Measurements from ENCODE around the gene PYGO2.
"Not testable (repeated sequence)": the region's sequence is repeated elsewhere in the genome, so short reads cannot be mapped to it uniquely, and the experiment has no call there.

The PYGO2 gene

DNA sequence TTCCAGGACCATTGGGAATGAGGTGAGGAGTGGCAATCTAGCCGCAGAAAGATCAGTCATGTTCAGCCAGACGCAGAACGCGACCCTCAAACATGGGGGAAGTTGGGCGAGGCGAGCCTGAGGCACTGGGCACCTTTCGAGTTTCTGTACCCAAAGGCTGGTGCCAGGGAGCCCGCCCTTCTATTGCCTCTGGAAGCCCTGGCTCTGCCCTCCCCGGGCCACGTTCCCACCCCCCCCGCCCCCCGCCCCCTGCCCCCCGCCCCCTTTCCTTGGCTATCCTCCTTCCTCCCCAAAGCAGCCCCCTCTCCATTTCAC lies 38.8 kb upstream of the PYGO2 start:
- DNase-seq (ENCODE audit: low read depth): no peak

DNA sequence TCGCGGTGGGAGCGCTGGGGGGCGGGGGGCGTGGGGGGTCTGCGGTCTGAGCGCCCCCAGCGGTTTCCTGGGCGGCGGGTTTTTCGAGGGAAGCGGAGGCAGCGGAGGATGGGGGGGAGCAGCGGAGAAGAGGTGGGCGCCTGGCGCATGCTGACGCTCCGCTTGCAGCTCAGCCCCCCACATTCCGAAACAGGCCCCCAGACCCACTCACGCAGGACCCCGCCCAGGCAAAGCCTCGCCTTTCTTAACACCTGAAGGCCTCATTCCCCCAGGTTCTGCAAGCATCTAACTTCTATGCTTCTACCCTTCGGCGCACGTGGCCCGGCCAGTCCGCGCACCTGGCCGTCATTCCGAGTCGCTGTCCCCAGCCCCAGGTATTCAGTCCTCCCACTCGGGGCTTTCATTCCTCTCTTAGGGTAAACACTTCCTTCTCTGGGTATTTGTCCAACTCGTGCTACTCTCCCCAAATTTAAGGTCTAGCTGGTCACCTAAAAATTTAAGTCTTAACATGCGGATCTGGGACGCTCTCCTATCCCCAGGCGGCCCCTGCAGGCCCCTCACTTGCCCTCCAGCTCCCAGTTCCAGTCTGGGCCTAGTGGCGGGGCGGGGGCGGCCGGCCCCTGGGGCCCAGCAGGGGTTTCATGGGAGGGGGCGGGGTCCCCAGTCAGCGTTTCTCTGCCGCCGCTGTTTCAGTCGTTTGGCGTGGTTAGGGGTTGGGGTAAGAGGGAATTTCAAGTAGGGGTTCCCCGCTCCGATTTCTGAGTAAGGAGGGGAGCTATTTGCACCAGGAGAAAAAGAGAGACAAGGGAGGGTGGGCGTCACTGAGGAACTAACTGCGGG lies 38.2 kb upstream of the PYGO2 start:
- no peak for DNase-seq (ENCODE audit: low read depth)

DNA sequence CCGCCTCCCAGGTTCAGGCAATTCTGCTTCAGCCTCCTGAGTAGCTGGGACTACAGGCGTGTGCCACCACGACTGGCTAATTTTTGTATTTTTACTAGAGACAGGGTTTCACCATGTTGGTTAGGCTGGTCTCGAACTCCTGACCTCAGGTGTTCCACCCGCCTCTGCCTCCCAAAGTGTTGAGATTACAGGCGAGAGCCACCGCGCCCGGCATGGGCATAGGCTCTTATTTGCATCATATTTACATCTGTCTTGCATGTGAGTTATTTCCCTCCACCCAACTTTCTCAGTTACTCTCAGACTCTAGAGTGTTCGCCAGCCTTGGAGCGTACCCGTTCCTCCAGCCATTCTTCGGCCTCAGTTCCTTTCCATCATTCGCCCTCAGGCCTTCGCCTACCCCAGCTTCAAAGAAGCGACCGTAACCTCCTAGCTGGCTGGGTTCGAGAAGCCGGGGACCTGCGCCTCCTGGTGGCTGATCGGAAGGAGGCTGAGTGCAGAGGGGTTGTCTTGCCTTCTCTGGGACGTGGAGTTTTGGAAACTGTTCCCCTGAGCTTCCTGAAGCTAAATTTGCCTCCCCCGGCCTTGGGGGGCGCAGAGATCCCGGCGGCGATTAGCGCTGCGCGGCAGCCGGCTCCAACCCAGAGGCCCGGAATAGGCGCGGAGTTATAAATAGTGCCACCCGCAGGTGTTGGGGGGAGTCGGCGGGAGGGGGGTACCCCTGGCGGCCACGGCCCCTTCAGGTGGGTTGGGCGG lies 37.4 kb upstream of the PYGO2 start:
- DNase-seq (ENCODE audit: low read depth): peak; percentile 52

DNA sequence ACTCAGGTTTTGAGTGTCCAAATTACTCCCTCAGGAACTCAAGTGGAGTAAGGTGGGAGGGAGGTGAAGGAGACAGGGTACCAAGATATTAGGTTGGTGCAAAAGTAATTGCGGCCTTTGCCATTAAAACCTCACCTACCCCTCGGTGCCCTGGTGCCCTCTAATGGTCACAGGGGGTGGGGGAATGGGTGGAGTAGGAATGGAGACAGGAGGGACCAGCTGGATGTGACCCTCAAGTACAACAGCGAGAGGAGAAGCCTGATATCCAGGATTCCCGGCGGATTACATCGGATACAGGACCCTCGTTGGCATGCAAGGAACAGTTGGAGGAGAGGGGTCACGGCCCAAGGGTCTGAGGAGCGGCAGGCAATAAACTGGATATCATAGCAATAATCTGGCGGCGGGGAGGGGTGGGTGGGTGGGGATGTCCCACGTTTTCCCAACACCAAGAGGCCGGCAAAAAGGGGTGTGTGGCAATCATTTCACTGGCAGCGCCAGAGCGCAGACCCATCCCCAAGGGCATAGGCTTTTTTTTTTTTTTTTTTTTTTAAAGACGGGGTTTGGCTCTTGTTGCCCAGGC lies 36.7 kb upstream of the PYGO2 start:
- no peak for DNase-seq (ENCODE audit: low read depth)

DNA sequence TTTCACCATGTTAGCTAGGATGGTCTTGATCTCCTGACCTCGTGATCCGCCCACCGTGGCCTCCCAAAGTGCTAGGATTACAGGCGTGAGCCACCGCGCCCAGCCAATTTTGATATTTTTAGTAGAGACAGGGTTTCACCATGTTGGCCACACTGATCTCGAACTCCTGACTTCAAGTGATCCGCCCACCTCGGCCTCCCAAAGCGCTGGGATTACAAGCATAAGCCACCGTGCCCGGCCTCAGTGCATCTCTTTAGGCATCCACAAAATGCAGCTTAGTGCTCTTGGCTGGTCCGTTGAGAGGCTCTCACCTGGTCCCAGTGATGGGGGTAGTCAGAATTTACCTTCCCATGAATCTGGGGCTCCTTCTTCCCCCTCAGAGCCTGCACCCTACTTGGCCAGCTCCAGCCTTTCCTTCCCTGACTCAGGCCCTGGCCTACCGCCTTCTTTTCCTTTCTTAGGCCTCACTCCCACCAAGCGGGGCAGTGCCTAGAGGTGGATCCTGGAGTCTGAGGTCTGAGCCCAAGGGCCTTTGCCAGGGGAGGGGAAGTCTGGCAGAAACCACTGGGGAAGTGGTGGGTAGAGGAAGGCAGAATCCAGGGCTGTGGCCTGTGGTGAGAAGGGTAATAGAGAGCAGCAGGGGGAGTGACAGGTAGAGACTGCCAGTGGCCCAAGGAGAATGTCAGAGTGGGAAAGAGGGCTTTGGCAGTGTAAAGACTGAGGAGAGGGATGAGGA lies 35.6 kb upstream of the PYGO2 start:
- no peak for DNase-seq (ENCODE audit: low read depth)

DNA sequence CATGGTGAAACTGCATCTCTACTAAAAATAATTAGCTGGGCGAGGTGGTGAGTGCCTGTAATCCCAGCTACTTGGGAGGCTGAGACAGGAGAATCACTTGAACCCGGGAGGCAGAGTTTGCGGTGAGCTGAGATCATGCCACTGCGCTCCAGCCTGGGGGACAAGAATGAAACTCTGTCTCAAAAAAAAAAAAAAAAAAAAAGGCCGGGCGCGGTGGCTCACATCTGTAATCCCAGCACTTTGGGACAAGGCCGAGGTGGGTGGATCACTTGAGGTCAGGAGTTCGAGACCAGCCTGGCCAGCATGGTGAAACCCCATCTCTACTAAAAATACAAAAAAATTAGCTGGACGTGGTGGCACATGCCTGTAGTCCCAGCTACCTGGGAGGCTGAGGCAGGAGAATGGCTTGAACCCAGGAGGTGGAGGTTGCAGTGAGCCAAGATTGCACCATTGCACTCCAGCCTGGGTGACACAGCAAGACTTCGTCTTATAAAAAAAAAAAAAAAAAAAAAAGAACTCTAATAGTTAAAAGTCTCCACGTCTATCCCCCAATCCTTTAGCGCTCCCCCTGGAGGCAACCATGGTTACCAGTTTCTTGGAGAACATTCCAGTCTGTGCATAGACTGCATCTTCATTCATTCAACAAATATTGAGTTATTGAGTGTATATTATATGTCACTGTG lies 33.9 kb upstream of the PYGO2 start:
- DNase-seq (ENCODE audit: low read depth): not testable (repeated sequence)

DNA sequence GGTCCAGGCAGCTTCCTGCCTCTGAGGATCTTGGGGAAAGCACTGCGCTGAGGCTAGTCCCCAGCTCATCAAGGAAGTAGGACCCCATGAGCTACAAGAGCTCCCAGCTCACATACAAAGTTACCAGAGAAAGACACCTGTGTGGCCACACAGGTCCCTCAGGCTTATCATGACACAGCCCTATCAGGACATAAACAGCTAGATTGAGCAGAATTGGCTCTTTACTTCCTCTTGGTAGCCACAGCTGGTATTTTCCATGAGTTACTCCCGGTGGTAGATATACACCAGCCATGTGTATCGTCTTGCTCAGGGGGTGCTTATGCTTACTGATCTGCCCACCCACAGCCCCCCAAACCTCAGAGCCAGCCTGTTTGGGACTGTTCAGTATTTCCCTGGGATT lies 33.0 kb upstream of the PYGO2 start:
- DNase-seq (ENCODE audit: low read depth): no peak

DNA sequence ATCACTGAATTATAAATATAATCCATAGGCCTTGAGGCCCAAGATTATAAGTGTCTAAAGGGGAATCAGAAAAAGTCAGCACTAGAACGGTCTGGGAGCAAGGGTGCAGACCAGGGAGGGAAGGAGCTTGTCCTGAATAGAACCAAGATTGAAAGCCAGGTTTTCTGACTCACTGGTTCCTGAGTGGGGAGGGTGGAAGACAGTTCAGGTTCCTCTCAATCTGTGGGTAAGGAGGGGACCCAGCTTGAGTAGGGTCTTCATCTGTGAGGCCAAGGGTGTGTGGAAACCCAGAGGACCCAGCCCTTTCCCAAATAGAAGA lies 32.6 kb upstream of the PYGO2 start:
- no peak for DNase-seq (ENCODE audit: low read depth)

DNA sequence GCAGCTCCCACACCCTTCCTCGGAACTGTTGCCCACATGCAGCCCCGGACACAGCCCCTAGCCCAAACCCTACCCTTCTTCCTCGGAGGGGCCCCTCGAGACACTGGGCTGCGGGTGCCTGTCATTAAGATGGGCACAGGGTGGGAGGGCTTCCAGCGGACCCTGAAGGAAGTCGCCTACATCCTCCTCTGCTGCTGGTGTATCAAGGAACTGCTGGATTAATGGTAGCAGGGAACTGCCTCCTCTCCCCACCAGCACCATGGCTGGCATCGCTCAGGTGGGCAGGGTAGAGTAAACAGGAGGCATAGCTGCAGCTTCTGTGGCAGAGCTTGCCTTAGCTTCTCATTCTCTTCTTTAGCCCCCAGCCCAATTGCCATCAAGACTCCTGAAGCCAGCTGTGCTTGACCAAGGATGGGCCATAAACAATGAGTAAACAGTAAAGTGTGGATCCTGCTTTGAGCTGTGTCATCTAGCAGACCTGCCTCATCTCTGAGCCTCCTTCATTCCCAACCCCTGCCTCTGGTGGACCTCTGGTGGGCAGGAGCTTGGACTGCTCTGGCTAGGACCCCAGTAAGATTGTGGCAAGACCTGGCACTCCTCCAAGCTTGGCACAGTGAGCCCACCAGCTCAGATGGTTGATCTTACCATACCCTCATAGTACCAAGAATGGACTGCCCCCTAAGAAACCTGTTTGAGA lies 32.1 kb upstream of the PYGO2 start, which contains the start of gene LENEP:
TSS of gene LENEP (plus strand) at position 15 of the 697 bp plus-strand sequence. CDS start at position 37, 22 bp downstream.
- no peak for DNase-seq (ENCODE audit: low read depth)

DNA sequence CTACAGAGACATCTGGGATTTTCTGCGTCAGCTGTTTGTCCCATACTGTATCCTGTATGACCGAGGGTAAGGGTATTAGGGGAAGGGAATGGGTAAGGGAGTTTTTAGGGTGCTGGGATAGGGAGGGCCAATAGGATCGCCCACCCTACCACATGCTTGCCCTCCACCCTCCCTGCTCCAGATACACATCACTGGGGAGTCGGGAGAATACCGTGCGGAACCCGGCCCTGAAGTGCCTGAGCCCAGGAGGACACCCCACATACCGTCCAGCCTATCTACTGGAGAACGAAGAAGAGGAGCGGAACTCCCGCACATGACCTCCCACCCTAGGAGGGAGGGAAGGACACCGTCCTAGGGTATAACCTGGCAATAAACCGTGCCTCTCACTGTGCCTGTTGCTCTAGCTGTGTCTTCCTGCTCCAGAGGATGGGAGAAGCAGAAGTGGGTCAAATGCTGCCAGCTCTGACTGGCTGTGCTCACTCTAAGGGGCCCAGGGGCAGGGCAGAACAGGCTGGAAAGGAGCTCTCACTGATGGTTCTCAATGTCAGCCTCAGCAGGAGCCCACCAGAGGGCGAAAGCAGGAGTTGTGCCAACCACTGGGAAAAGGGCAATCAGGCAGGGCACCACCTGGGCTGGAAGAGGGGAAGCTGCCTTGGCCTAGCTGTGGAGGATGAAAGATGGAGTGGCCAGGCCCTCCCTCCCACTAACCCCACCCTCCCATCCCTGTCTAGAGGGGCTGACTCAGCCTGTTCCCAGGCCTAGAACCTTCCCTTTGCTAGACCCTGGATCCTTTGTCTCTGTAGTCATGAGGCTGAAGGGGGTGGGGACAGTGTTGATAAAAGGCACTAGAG lies 31.4 kb upstream of the PYGO2 start:
- DNase-seq (ENCODE audit: low read depth): no peak

DNA sequence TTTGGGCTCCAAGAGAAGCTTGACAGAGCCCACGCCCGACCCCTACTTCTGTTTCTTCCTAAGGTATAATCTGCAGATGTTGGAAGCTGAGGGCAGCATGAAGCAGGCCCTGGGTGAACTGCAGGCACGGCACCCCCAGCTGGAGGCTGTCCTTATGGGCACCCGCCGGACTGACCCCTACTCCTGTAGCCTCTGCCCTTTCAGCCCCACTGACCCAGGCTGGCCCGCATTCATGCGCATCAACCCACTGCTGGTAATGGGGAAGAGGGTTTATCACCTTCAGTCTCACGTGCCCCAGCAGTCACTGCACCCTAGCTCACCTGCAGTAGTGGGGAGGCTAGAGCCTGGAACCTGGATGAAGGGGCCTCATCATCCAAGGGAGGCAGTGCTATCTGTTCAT lies 28.7 kb upstream of the PYGO2 start:
- no peak for DNase-seq (ENCODE audit: low read depth)

DNA sequence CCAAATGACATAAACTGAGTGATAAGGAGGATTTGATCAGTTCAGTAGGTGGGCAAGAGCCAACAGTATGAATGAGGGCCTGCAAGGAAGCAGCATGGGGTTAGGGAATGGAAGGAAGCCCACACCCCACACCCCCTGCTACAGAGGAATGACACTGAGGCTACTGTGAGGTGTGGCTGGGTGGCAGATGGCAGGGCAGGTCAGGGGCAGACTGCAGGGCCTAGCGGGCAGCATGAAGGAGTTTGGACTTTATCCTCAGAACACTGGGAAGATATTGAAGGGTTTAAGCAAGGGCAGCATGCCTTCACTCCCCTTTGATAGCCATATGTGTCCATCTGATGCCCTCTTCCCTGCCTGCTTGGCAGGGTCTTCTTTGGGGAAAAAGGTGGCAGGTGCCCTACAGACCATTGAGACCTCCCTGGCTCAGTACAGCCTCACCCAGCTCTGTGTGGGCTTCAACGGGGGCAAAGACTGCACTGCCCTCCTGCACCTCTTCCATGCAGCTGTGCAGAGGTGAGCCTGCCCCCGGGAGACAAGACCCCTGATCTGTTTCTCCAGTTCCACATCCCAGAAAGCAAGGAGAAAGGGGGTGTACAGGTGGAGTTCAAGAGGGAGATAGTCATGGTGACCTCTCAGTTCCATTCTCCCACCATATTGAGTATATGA lies 27.7 kb upstream of the PYGO2 start:
- no peak for DNase-seq (ENCODE audit: low read depth)

DNA sequence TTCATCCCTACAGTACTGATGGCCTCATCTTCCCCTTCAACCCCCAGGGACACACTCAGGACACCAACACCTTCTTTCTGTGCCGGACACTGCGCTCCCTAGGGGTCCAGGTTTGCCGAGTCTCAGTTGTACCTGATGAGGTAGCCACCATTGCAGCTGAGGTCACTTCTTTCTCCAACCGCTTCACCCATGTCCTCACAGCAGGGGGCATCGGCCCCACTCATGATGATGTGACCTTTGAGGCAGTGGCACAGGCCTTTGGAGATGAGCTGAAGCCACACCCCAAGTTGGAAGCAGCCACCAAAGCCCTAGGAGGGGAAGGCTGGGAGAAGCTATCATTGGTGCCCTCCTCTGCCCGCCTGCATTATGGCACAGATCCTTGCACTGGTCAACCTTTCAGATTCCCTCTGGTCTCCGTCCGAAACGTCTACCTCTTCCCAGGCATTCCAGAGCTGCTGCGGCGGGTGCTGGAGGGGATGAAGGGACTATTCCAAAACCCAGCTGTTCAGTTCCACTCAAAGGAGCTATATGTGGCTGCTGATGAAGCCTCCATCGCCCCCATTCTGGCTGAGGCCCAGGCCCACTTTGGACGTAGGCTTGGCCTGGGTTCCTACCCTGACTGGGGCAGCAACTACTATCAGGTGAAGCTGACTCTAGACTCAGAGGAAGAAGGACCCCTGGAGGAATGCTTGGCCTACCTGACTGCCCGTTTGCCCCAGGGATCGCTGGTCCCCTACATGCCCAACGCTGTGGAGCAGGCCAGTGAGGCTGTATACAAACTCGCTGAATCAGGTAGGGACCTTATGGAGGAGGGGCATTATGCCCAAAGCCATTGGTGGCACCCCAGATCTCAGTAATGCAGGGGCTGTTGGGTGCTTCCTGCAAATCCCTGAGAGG lies 26.7 kb upstream of the PYGO2 start:
- no peak for DNase-seq (ENCODE audit: low read depth)

DNA sequence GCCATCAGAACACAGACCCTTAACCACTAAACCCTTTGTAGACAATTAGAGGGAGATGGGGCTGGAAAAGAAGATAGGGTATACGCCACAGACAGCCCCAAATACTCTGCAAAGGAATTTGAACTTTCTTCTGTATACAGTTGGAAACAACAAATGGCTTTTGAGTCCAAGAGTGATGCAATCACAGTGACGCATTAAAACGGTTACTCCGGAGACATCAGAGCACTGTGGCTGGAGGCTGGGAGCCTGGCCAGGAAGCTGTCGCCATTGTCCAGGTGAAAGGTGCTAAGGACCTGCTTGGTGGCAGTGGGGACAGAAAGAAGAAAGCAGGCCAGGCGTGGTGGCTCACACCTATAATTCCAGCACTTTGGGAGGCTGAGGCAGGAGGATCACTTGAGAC lies 25.7 kb upstream of the PYGO2 start:
- no peak for DNase-seq (ENCODE audit: low read depth)

DNA sequence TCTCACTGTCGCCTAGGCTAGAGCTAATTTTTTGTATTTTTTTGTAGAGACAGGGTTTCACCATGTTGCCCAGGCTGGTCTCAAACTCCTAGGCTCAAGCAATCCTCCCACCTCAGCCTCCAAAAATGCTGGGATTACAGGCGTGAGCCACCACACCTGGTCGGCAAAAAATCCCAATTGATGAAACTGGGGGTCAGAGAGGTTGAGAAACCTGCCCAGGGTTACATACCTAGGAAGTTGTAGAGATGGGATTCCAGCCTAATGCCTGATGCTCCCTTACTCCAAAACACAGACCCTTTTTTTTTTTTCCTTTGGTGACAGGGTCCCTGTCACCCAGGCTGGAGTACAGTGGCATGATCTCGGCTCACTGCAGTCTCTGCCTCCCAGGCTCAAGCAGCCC lies 25.2 kb upstream of the PYGO2 start:
- not testable (repeated sequence) for DNase-seq (ENCODE audit: low read depth)

DNA sequence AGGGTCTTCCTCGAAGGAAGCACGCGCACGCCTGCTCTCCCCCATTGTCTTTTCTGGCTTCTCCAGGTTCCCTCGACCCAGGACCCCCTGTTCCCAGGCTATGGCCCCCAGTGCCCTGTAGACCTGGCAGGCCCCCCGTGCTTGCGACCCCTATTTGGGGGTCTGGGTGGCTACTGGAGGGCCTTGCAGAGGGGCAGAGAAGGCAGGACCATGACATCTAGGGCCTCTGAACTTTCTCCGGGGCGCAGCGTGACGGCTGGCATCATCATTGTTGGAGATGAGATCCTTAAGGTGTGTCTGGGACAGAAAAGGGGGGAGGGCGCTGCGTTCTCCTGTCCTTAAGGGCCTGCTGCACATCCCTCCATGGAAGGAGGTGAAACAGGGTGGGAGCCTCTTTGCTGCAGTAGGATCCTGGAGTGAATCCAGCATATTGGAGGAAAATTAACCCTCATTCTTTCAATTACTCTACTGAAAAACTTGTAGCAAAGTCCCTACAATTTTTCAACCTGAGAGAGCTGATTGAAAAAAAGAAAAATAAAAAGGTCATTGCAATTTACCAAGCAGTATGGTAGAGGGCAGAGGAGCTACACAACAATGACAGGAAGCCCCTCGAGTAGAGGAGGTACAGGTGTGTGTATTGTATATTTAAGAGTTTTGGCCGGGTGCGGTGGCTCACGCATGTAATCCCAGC lies 22.3 kb upstream of the PYGO2 start:
- DNase-seq (ENCODE audit: low read depth): no peak

DNA sequence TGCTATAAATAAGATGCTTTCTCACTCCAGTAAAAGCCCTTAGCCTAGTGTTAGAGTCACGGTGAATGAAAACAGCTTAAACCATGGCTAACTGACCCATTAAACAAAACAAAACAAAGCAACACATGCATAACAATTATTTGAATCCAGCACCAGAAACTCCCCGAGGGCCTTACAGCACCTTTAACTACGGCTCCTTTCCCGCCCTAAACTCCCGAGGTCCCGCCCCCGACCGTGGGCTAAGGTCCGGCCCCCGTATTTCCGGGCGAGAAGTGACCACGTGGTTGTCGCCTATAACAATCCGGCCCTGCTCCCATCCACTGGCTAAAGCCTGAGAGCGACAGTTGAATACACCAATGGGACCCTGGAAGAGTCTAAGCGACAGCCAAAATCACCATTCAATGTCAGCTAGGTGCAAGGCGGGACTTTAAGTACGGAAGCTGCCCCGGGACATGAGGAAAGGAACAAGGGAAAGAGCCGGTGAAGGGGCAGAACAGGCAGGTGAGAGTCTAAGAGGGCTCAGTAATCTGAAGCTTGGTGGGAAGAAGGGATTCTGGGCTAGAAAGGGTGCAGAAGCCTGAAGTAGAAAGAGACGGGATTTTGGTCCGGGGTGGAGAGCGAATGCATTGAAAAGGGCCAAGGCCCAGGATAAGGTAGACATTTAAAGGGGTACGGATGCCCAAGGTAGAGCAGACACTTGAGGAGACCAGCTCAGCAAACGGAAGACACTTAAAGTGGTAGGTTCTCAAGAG lies 21.5 kb upstream of the PYGO2 start, which contains the start of gene FLAD1:
TSS of gene FLAD1 (plus strand) at position 448 of the 752 bp plus-strand sequence. CDS start 351 bp downstream, outside the sequence.
- peak; percentile 90 for DNase-seq (ENCODE audit: low read depth)

All from activated T-helper 1 cell treated with Interleukin-2 at 50 U/mL for 16 hours (primary cell).